HG02981 (cell line): Measurements from ENCODE around the gene CASZ1.

Experiments
- ATAC-seq: cut with Tn5 transposase; IDR thresholded peaks from one replicate; pipeline ENCODE4 v1.9.1; 2021; ENCODE audit warnings: mild to moderate bottlenecking, moderate library complexity; ENCODE audit not compliant: unreplicated experiment

The CASZ1 gene

DNA sequence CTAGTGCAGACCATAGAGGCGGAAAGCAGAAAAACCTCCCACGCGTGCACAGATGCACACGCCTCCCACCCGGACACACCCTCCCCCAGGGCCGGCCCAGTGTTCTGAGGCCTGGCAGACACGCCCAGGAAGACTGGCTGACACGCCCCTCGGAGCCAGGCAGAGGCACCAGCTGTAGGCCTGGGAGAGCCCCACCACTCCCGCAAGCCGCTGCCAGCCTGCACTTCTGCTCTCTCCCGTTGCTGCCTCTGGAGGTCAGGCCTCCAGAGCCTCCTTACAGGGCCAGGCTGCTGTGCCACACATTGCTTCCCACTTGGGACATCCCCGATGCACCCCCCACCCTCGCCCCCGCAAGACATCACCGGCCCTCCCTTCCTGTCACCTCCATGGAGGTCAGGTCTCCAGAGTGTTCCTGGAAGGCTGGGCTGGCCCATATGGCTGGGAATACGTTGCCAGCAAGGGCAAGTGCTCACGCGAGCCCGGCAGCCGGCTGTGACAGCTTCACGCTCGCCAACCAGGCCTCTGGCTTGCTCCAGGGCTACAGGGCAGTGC lies 40.4 kb downstream of the CASZ1 start:
- no peak for ATAC-seq

DNA sequence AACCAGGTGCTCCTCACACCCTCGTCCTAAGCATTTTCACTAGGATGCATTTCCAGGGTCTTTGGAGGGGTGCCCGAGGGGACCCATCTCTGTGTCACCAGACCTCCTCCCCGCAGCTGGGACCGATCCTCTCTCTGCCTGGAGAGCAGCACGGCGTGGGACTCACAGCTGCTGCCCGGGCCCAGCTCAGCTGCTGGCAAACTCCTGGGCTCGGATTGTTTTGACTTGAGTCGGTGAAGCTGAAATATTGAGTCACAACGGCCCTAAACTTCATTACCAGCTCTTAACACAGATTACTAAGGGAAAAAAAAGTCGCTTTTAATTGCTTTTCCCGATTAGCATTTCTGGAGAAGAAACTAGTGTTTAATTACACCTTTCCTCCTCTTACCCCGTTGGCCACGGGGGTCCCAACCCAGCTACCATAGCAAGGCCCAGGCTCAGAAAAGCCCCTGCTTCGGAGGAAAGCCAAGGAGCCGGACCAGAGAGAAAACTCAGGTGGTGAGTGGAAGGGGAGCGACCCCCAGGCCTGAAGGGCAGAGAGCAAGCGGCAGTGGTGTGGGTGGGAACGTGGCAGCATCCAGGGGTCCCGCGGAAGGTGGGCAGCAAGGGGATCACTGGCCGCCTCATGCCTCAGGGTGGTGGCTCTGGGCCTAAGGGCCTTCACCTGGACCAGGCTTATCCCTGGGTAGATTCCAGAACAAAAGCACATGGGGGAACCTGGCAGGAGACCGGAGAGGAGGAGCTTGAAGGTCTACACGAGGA lies 41.7 kb downstream of the CASZ1 start:
- ATAC-seq, result no peak

DNA sequence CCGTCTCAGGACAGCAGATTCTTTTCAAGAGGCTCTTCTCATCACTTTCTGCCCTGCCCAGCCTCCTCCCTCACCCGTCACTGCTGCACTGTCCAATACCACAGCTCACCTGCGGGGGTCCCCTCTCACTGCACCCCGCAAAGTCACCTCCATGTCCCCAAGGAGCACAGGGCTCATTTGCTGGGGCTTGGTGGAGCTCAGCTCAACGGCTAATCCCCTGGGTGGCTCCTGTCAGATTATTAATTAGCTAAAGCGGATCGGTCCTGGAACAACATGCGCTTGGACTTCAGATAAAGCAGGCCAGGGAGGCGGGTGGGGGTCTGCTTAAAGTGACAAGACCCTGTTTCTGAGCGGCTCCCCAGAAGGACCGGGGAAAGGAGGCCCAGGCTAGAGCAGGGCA lies 43.1 kb downstream of the CASZ1 start:
- ATAC-seq, result no peak

DNA sequence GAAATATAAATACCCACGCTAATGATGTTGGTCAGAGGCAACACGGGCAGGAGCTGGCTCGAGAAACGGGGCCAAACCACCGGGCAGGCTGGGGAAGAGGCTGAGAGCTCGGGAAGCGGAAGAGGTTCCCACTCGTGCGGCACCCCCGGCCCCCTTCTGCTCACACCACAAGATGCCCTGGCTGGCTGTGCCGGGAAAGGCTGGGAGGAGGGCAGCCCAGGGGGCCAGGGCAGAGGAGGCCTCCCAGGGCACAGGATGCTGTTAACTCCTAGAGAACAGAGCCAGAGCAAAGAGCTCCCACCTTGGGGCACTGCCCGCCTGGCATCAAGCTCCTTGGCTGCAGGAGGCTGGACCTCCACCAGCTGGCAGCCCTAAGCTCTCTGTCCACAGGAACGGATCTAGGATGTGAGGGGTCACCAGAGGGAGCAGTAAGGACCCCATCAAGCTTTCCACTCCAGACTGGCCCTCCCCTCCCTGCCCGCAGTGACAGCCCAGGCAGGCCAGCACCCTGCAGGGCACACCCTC lies 44.8 kb downstream of the CASZ1 start:
- ATAC-seq, result no peak

DNA sequence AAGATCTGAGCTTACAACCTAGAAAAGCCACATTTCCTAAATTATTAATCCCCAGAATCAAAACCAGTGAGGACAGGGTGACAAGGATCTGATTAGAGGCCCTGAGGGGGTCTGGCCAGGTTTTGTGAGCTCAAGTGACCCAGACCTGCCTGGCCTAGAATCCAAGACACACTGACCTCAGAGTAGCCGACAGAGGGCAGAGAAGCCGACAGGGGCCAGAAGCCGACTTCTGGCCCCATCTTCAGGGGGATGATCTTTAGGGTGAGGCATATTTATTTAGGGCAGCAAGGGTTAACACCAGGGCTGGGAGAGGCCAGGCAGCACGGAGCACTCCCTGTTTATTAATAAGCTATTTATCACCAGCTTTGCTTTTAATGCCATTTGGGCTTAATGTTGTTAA lies 45.3 kb downstream of the CASZ1 start:
- ATAC-seq, result no peak

DNA sequence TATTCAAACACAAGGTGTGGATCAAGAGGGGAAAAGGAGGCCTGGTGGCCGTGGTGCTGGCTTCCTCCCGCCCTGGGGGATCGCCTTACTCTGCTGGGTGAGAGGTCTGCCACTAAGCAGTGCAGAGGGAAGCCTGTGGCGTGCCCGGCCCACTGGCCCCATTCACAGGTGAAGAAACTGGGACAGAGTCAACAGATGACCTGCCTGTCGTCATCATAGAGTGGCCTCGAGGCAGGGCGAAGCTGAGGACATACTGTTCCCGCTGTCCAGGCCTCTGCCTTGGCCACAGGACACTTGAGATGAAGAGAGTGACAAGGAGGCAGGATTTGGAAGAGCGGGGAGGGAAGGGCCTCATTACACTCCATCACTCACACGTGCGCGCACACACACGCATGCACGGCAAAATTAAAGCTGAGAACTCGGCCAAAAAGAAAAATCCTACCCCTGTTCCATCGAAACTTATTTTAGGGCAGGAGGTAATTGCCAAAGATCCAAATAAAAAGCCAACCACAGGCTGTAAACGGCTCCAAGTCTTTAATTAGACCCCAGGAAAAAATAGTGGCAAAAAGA lies 50.5 kb downstream of the CASZ1 start:
- ATAC-seq, result no peak

DNA sequence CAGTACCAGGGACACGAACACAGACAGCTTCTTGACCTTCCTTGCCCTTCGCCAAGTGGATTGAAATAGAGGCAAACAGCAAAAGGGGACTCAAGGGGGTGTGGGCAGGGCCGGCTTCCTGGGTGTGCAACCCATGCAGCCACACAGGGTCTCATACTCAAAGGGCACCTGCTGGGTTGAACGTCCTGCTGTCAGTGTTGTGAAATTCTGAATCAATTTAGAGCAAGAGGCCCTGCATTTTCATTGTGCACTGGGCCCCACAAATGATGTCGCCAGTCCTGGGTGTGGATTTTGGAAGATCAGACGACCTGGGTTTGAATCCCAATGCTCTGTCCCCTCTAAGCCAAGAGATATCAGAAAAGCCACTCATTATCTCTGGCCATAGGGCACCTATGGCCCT lies 51.1 kb downstream of the CASZ1 start:
- no peak for ATAC-seq

DNA sequence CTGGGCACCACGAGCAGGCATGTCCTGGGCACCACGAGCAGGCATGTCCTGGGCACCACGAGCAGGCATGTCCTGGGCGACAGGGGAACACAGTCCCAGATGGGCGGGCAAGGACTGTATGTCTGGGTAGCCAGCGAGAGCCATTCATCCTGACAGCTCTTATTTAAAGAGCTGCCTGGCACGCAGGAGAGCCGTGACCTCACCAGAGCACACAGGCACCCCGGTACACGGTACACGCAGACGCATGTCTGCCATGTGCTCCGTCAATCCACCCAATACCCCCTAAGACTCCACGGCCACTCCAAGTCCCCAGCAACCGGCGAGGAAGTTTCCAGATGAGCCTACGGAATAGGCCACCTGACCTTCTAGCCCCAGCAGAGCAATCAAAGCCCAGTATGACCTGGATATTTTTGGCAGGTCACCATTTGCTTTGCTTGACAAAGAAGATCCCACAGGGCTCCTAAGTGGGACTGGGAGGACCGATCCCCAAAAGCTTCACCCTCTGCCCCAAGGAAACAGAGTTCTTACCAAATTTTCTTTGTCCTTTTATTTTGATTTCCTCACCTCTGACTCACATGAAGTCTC lies 51.7 kb downstream of the CASZ1 start:
- no peak for ATAC-seq

DNA sequence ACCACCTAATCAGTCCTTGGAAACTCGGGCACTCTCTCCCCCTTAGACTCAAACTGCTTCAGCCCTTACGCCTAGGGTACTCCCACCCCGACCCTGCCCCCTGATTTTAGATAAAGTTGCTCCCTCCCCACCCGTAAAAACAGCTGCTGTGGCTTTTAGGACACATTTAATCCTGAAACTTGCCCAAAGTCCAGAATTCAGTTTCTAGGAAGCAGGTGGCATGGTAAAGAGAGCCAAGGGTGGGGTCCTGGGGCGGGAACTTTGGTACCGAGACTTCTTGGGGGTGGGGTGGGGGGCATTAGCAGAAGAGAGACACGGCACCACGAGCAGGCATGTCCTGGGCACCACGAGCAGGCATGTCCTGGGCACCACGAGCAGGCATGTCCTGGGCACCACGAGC lies 52.4 kb downstream of the CASZ1 start:
- ATAC-seq, result no peak

DNA sequence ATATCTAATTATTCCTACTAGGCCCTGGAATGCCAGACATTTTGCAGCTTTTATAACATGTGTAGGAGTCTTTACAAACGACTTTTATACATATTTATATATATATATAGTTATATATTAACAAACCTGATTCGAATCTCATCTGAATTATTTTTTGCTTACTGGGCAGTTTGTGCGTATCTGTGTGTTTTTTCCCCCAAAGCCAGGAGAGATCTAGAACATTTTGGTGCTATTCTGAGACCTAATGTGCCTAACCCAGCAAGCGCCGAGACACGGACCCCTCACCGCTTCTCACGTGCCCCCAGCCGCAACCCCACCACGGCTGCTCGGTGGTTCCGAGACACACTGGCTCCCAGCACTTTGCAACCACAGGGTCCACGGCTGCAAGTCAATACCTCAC lies 54.8 kb downstream of the CASZ1 start:
- no peak for ATAC-seq

DNA sequence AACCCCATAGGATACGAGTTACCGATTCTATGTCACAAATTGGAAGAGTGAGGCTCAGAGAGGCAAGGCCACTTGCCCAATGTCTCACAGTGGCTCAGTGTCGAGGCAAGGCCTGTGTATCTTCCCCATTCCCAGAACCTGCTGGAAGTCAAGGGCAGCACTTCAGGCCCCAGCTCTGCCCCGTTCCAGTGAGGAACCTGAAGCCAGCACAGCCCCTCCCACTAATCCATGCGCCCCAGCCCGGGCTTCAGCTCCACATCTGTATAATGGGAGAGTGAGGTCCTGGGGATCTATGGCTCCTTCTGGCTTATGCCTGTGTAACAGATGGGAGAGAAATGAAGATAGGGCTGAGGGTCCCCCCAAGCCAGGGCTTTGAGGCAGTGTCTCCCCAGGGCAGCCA lies 56.3 kb downstream of the CASZ1 start:
- ATAC-seq, result no peak

DNA sequence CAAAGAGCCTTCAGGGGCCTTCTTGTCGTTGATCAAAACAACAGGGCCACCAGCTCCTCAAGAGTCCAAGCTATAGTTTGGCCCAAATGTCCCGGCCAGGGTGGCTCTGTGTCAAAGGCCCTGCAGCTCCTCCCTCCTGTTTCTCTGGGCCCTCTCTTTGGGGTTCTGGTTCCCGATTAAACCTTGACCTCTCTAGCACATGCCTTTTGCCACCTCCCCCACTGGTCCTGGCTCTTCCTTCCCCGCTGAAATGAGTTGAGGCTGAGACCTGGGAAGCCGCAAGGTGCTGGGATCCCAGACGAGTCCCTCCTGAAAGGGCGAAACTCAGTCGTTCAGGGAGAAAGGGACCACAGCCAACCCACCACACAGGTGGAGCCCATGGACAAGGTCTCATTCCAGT lies 56.9 kb downstream of the CASZ1 start:
- no peak for ATAC-seq

DNA sequence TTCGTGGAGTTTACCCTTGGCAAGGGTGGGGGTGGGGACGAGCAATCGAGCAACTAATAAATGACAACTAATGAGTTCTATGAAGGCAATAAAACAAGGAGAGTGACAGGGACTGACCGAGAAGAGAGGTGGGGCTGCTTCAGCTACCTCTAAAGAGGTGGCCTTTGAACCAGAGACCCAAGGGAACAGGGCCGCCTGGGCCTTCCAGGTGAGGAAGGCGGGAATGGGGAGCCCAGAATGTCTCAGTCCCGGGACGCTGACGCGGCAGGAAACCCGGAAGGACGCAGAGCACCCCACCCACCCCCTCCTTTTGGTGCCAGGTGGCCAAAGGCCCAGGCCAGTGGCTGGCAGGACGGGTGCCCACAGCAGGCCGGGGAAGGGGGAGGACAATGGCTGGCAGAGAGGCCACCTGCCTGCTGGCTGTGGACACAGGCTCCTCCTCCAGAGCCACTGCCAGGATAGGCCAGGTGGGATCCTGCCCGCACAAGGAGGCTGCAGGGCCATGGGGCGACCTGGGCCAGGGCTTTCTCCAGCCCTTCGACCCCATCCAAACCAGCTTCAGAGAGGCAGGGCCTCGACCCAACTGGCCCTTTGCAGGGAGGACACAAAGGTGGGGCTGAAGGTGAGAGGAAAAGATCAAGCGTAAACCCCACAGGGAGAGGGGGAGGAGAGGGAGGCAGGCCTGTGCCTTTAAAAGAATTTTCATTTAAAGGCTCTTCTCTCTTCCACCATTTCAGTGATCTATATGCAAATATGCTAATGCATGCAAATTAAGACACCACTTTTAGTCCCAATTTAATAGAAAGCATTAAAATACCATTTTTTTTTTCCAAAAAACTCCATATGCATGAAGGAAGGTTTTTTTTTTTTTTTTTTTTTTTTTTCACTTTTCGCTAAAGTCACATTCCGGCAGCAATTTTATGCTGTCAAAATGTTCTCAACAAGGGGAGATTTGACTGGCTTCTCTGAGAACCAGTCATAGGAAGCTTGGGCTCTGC lies 58.1 kb downstream of the CASZ1 start:
- no peak for ATAC-seq

DNA sequence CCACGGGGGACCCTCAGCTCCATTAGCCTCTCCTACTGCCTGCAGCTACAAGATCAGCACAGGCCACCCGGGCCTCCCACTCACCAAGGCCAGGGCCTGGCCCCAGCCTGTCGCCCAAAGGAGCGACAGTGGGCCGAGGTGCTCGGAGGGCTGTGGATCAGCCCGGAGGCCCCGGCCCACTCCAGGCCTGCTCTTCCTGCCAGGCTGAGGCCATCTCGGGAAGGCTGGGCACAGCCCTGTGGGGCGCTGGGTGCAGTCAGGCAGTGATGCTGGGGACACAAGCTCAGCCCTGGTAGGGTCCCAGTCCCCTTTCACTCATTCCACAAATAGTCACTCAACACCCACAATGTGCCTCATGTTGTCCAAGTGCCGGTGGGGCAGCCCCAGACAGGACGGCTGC lies 58.8 kb downstream of the CASZ1 start:
- no peak for ATAC-seq

DNA sequence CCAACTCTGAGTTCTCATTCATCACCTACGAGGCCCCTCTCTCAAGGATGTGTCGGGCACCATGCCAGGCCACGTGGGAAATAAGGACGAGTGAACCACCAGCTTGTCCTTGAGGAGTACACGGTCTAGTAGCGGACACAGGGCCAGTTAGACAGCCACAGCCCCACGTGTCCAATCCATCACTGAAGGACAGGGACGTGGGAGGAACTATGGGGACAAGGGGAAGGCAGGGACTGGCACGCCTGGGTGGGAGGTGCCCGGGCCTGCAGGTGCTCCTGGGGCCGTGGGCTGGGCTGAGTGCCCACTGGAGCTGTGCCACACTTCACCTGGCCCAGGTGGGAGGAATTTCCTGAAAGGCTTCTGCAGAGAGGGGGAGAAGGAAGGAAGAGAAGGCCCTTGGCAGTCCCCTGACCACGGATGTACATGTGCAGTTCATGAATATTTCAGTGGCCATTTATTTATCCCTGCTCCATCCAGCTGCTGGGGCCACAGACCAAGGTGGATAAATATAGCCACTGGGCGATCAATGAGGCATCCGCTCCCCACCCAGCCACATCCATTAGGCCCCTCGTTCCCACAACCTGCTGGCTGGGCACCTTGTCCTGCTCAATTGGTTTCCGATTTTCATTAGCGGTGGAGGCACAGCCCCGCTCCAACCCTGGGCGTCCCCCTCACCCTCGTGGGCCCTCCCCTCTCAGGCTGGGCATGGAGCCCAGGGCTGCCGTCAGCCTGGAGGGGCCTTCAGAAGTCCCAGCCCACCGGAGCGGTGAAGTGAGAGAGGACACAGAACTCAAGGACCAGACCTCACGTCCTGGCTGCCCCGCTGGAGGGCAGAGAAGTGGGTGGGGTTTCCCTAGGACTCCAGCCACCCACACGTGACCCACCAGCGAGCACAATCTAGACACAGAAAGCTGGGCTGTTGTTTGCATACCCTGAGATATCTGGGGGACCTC lies 59.5 kb downstream of the CASZ1 start:
- ATAC-seq, result no peak

DNA sequence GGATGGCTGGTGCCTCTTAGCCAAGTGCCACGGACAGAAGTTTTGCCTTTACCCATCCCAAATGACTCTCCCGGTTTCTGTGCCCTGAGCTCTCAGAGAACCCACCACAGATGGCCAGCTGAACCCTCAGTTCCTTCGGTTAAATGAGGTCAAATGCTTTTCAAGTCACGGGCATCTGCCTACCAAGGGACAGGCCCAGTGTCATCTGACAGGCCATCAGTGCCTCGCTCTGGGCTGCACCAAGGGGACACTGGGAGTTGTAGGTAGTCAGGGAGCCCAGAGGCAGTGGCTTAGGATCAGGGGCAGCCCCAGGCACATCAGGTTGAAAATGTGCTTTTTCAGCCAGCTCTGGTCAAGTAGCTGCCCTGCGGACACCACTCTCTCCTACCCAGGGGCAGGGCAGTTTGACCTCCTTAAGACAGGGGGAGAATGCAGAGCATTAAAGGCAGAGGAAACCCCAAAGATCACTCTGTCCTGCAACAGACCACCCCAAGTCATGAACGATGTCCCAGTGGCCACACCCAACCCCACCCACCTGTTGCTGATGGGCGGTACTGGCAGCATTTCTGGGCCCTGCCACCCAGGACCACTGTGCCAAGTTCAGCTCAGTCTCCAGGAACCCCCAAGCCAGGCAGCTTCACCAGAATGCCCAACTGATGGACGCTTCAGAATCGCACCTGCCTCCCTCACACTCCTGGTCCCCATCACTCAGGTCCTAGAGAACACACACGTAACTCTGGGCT lies 60.7 kb downstream of the CASZ1 start:
- no peak for ATAC-seq

DNA sequence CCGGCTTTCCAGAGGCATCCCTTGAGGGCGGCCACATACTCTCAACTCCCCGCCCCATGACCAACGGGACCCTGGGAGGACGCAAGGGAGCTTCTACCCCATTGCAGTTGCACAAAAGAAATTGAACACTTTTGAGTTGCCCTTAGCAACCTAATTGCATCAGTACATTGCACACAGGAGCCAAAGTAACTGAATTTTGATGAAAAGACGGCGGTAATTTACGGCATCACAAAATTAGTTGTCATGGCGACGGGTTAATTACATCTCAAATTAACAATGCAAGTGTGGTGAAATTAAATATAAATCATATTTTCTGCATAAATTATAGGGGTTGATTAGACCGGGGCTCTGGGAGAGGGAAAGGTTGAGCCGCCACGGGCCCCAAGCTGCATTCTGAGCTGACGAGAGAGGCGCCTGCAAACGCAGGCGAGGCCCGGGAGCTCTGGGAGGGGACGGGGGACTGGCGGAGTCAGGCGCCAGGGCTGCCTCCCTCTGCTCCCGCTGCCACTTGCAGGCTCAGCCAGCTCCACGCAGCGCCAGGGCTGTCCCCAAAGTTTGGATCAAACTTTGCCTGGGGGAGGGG lies 61.4 kb downstream of the CASZ1 start:
- no peak for ATAC-seq

DNA sequence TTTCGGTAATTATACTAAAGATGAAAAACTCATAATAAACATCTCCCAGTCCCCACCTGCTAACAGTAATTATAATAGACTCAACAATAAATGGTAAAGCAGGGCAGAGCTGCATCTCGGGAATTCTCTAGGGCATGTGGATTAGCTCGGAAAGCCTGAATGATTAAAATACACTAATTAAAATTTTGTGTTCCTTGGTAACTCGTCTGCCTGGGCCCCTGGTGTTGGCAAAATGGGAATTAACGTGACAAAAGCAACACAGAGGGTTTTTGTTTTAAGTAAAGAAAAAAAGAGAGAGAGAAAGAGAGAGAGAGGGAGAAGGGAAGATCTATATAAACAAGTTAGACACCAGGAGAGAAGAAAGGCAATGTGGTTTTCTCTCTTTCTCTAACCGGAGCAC lies 62.1 kb downstream of the CASZ1 start:
- no peak for ATAC-seq
